VCaP (cell line): ENCODE data around the gene ARPC5.

Source experiments
- H3K27ac ChIP-seq: fragments of 450-650 bp; 2 replicates; pipeline ENCODE4 v1.5.1; 2017
- CTCF ChIP-seq: fragments of 450-650 bp; conservative IDR thresholded peaks from 2 replicates; pipeline ENCODE4 v1.5.1; 2017; ENCODE audit warnings: mild to moderate bottlenecking, moderate library complexity

Gene ARPC5

GRCh38 chr1:183590244-183591191, 45.1 kb downstream of the ARPC5 start, which contains the start of gene NCF2:
Gene NCF2, minus strand, starts transcription at chr1:183590459. Its CDS starts 130 bp downstream, at chr1:183590329.
- TF ChIP-seq CTCF: no peak
- H3K27ac ChIP-seq: no peak within 1 kb of the TSS

- TF ChIP-seq CTCF: no peak
- no peak overlapping the region for H3K27ac ChIP-seq
These were observed 45.7 kb downstream of the ARPC5 start for GRCh38 chr1:183589874-183590243.

- no peak overlapping the region for H3K27ac ChIP-seq
- TF ChIP-seq CTCF: no peak
These were observed 46.2 kb downstream of the ARPC5 start for GRCh38 chr1:183589384-183589783.

GRCh38 chr1:183588827-183589226, 46.8 kb downstream of the ARPC5 start:
- TF ChIP-seq CTCF: no peak
- no peak overlapping the region for H3K27ac ChIP-seq

GRCh38 chr1:183586926-183587325, 48.7 kb downstream of the ARPC5 start:
- no peak for TF ChIP-seq CTCF

GRCh38 chr1:183586455-183586854, 49.1 kb downstream of the ARPC5 start:
- H3K27ac ChIP-seq: no peak overlapping the region
- TF ChIP-seq CTCF: no peak

More at GRCh38 chr1:183586926-183587325, 48.7 kb downstream of the ARPC5 start:
- no peak overlapping the region for H3K27ac ChIP-seq

GRCh38 chr1:183585038-183585437, 50.5 kb downstream of the ARPC5 start:
- no peak for TF ChIP-seq CTCF
- H3K27ac ChIP-seq: no peak overlapping the region
